ENCODE results near the gene PPFIBP1.

The PPFIBP1 gene

DNA sequence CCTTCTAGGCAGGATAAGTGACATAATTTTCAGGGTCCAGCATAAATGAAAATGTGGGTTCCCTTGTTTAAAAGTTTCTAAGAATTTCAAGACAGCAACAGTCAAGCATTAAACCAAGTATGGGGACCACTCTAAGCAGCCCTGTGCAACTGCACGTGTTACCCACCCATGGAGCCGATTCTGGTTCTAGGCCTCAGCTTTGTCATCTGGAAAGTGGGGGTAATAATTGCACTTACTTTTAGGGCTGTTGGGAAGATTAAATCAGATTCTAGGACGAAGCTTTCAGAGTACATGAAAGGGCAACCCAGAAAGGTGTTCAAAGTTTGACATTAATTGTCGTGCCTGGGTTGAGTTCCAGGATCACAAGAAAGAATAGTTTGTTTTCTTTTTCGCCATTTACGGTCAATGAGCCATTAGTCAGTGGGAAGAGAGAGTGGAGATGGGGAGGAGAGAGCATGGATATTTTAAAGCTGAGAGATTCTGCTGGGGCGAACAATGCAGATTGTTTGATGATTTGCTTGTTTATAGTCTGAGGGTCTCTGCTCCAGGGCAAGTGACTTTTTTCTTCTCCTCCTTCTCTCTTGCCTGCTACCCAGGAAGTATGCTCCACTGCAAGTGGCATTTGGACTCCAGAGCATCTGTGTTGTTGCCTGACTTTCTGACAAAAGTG, 10.7 kb upstream of the PPFIBP1 start:
- no peak for DNase-seq

DNA sequence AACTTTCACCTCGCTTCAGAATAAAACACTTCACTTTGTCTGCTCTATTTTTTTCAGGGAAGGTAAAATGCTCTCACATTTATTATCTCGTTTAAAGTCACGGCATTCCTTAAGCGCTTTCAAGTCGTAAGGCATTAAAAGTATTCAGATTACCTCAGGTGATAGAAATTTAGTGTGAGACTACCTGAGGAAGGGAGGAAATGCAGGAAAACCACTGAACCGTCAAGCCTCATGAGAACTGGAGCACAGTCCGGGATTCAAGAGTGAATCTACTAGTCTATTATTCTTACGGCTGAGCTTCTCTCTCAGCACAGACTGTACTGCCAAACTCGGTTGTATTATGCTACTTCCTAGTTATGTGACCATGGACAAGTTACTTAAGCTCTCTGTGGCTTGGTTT, 8.3 kb upstream of the PPFIBP1 start:
- no peak for DNase-seq

DNA sequence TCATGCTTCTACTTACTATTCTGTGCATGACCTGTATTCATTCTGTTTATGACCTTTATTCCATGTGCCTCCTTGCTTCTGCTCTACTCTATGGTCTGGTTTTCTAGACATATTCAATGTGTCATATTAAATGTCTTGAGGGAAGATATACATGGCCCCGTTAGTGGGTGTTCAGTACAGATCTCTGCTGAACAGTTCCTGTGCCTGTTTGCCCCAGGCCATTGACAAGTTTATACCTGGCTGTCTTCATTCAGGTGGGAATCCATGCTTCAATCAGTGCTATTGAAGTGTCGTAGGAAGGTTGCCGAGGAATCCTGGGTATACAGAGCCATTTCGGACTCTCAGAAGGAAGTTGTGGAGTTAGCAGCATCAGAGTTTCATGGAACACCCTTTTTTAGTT, 7.4 kb upstream of the PPFIBP1 start:
- no peak for DNase-seq

DNA sequence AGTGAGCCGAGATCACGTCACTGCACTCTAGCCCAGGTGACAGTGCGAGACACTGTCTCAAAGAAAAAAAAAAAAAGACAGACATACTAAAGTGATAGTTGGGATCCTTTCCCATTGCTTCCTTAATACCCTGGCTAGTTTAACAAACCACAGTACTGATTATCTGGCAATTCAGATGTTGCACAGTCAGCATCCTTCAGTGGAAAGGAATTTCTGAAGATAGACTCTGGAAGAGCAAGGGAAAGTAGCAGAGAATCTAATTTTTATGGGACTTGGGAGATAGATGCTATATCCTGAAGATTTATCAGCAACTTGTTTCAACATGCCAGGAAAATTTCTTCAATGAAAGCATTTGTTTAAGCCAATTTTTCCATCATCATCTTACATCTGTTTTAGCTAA, 6.5 kb upstream of the PPFIBP1 start:
- no peak for DNase-seq

DNA sequence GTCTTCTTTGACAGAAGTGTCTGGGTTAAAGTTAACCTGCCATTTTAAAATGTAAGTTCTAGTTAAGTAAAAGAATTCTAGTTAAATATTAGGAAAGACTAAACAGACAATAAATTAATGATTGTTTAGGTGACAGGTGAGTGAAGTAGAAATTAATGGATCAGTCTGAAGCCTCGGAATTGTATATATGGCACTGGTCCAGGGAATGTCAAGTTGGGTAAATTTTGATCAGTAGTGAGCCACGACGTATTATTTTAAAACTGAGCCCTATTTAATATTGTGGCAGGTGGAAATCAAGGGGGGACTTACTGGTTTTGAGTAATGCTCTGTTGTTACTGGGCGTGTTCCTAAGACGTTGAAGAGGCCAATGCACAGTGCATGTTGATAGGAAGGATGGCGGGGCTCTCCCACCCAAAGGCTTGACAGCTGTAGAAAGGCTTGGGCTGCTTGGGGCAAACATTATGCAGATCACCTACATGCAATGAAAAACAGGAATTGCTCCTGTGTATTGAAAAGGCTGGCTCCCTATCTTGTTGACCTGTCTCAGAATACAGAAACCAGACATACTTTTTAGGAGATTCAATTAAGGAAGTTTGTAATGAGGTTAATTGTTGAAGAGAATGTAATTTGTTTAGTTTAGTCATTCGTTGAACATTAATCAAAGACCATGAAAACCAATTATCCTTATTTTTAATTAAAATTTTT, 5.9 kb upstream of the PPFIBP1 start:
- DNase-seq, result no peak

DNA sequence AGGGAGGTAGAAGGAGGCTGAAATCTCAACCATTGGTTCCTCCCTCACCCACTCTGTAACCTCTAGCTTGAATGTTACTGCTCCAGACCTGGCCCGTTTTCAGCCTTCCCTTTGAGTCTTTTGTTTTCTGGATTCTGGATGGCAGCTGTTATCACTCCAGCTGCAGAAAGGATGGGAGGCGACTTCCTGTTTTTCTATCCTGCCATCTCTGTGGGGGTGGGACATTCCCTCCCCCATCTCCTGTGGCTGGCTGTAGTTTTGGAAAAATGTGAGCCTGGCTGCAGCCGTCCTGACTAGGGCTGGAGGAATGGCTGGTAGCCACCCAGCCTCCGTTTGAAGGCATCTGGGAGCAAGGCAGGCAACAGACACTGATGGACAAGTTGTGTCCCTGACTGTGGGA, 2.9 kb upstream of the PPFIBP1 start:
- no peak for DNase-seq

DNA sequence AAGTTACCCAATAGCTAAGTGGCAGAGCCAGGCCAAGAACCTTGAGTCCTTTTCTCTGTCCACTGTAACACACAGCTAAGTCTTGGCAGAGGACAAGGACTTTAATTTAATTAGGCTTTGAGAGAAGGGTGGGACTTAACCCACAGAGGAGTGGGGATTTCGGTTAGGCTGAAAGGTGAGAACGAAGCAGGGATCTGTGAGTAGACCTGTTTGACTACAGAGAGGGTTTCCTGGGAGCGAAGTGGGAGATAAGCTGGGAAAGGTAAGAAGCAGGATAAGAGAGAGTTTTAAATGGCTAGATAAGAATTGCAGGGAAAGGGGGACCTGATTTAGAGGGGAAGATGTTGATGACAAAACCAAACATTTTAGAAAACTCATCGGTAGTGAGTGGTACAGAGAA, 2.0 kb upstream of the PPFIBP1 start:
- no peak for DNase-seq

DNA sequence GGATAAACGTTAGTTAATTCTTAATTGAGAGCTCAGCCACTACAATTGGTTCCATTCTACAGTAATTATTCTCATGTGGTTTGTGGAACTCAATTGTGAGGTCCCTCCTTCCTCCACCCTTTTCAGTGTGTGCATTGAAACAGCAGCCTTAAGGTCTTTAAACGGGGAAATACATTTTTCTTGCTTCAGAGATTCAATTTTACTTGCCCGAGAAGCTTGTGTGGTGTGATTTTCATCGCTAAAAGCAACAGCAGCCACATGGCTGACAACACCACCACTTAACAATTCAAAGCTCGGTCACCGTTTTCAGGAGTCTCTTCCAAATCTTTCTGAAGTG, 733 bp upstream of the PPFIBP1 start:
- no peak for DNase-seq

DNA sequence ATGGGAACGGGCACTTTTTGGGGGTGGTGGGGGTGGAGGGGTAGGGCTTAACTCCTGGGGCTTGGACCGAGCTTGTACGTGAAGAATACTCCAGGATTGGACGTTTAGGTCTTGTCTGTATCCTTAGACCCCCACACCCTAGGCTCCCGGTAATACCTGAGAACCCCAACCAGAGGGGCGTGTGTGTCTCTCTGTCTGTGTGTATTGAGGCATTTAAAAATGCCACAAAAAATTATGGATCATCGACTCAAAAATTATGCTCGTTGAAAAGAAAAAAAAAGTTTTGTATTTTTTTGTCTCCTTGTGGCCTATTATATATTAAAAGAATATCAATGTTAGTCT, 459 bp downstream of the PPFIBP1 start:
- DNase-seq, result no peak

DNA sequence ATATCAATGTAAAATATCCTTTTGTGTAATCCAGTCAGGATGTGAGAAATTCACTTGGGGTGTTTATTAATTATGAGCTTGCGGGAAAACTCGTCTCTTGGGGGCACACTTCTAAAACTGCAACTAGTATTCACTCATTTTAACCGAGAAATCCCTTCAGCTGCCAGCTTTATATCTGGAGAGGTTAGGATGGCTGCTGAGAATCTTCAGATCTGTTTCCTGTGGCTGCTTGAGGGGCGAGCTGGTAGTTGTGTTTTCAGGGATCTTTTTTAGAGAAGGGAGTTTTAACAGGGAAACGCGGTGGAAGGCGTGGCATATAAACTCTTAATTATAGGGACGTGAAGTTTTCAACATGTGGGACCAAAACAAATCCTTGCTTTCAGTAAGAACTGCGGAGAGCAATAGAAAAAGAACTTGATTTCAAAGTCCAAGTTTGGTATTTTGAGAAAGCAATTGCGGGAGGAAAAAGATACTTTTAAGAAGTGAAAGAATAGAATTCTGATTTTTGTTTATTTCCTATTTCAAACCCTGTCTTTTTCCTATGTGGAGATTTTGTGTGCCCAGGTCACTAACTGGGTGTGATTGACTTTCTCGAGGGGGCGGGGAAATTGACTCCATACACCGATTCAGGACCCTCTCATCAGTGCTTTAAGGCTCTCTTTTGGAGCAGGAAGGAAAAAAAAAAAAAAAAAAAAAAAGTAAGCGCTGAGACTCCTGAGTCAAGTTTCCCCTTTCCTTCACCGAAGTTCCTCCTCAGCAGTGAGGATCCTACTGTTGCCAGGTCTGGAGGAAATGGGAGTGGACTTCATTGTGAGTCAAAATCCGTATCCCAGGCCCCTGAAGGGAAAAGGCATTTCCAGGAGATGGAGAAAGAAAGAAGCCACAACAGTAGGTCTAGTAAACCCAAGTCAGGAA, 1.1 kb downstream of the PPFIBP1 start:
- DNase-seq, result no peak

DNA sequence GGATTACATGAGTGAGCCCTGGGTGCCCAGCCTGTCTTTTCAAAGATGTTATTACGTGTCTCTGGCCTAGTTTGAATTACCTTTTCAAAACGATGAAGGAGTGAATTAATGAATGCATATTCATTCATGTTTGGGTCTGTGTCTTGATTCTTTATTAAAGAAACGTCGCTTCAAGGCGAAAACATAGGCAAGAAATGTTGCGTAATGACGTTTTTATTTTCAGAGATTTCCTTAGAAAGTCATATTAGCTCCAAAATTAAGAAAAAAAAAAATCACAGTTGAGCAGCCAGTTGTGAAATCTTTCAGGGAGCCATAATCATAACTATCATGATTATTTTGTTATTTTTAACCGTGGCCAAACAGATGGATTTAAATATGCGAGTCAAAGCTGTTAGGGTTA, 3.5 kb downstream of the PPFIBP1 start:
- DNase-seq, result no peak

DNA sequence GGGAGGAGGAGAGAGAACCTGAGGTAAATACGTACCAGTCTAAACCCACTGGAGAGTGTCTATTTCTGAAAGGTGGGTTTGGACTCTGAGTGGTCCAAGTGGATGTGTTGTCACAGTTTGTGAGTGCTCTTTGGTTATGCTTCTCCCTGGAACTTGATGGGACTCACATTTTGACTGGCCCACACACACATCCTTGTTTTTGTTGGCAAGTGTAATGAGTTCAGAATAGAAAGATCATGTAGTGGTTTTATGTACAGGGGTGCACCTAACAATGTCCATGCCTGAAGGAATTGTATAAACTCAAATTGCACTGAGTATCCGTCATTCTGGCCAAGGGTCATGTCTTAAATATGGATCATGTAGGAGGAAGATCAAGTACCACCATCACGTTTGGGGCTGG, 4.8 kb downstream of the PPFIBP1 start:
- DNase-seq, result no peak

DNA sequence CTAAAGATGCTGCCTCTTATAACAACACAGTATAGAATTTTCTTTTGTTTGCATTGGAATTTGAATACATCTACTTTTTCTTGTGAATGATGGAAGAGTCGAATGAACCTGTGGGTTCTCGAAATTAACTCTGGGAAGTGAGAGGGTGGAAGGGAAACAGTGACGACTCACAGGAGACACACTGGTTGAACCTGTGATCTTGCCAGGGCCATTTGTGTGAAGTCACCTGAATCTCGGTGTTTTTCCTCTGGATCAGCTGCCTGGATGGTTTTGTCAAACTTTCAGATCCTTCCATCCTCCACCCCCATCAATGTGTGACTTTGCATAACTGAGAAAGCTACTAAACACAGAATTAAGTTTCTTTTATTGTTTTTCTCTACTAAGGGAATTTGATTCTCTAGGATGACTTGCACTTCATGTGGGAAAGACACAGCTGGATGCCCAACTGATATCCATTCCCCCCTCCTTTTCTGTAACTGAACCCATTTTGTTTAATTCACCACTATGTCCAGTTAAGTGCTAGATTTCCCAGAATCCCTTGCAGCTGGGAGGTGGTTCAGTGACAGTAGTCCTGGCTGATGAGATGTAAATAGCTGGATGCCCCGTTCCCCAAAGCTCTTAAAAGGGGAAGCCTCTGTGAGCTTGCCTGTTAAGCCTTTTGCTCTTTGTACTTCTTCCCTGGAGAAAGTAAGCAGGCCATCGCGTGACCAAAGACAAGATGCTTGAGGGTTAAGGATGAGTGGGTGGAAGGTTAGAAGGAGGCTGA, 6.3 kb downstream of the PPFIBP1 start:
- DNase-seq, result no peak

DNA sequence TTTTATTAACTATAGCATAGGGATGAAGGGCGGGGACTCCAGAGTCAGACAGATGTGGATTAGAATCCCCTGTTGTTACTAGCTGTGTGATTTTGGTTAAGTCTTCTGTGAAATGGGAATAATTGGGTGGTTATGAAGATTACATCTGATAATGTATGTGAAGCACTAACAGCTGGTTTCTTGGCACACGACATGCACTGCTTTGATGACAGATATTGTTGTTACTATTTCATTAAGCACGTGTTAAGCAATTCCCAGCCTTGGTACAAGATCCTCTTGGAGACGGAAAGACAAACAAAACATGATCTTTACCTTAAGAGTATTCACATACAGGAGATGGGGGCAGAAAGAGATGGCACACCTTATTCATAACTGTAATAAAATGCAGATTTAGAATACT, 7.9 kb downstream of the PPFIBP1 start:
- no peak for DNase-seq

DNA sequence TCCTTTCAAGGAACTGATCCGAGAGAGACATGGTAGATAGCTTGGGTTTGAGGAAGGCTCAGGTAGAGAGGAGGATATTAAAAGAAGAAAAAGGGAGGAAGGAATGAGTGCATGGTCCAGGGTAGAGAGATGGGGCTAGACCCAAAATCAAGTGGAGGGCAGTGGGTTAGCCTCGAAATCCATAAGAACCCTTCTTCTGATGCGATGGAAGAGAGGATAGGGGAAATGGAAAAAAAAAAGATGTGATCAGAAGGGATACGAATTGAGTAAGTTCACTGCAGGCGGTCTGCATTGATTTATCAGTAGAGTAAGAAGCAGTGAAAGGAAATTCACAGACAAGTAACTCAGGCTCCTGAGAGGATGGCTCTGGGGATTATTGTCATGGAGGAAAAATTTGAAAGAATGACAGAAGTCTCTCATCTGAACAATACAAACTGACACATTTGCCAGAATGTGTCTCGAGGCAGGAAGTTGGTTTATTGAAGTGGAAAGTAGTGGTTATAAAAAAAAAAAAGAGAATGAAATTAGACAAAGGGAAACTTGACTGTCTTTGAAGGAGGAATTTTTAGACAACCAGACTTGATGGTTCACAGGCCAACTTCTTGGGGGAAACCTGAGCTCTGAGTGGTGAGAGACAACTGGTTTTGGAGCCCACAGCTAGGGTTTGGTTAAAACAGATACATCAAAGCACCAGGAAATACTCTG, 10.2 kb downstream of the PPFIBP1 start:
- DNase-seq, result no peak

DNA sequence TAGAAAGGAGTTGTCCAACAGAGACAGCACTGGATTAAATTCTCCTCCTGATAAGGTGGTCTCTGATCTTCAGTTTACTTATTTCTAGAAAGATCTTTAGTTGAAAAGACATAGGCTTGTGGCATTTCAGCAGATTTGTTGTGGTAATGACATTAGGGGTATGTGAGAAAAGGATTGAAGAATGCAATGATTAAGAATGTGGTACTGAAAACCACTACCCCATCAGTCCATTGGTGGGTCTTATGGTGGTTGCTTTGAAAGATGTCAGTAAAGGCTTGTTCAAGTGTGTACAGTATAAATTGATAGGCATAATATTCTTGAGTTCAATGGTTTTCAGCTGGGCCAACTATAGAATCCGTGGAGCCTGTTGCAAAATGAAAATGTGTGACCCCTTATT, 10.8 kb downstream of the PPFIBP1 start:
- no peak for DNase-seq

DNA sequence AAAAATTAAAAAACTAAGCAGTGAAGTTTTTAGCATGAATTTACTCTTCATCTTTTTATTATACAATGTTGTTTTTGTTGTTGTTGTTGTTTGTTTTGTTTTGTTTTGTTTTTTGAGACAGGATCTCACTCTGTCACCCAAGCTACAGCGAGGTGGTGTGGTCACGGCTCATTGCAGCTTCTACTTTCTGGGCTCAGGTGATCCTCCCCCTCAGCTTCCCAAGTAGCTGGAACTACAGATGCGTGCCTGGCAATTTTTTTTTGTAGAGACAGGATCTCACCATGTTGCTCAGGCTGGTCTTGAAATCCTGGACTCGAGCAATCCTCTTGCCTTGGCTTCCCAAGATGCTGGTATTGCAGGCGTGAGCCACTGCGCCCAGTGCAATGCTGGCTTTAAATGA, 11.3 kb downstream of the PPFIBP1 start:
- no peak for DNase-seq

DNA sequence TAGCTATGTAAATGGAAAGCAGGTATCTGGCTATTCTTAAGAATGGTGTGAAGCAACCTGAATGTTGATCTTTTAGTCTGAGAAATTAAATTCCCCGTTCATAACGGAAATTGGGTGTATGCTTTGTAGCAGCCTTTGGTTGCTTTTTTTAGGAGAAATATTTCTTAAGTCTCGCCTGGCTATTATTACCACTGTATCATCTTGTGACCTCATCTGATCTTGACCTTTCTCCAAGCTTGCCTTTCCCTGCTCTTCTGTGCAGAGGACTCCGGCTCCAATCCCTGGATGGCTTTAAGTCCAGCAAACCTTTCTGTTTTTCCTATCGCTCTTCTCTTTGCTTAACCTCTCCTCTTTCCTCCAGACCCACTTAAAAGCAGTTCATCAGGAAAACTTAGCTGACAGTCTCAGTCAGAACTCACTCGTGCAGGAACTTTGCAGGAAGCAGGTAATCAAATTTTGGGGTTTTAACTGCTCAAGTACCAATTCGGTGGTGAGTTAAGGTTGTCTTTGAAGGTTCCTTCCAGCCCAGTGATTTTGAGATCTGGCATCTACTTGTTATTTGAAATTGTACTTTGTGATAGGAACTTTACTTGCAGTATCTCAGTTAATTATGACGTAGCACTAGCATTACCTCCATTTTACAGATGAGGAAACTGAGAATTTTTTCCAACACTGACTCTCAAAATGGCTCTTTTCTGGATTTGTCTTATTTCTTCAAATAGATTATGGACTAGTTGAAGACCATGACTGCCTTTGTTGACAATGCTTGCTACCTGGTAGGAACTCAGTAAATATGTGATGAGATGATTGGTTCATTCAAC, 14.1 kb downstream of the PPFIBP1 start:
- no peak for DNase-seq

DNA sequence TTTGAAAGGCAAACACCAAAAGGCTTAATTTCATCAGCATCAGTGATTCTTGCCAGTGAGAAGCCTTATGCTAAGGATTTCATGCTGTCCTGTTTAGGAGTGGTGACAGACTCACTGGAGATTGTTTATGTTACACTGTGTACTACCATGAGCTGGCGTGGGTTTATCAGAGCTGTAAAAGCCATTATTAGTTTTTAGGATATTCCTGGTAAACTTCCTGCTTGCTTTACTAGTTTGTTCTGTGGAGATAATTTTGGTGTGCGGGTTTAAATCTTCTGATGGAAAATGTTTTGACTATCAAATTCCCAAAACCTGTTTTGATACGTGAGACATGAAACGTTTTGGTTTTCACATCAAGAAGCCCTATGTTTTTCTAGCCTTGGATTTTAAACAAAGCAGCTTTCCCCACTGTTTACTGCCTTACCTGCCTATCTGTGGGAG, 15.2 kb downstream of the PPFIBP1 start:
- no peak for DNase-seq

DNA sequence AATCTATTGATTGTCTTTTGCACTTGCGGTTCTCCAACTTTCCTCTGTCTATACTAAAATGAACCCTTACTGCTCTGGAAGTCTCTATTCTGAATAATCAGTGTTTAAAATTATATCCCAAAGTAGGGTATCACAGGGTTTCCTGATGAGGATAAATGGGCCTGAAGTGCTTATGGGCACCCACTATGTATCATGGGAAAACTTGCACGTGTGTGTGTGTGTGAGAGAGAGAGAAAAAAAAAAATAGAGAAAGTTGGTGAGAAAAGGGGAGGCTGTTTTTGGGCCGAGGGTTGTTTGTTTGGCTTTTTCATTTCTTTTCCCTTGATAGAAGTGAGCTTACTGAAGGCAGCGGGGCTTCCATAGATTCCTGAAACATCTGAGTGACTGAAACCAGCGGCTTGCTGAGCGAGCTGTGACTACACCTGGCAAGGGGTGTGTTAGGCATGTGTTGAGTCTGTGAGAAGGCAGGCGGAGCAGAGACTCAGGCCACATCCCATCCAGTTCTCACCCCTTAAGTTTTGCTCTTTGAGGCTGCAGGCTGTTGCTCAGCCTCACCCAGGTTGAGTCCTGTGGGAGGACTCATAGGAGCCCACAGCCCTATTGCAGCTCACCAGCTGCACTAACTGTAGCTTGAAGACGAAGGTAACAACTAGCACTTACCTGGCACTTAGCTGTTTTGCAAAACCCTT, 17.2 kb downstream of the PPFIBP1 start:
- DNase-seq, result no peak

DNA sequence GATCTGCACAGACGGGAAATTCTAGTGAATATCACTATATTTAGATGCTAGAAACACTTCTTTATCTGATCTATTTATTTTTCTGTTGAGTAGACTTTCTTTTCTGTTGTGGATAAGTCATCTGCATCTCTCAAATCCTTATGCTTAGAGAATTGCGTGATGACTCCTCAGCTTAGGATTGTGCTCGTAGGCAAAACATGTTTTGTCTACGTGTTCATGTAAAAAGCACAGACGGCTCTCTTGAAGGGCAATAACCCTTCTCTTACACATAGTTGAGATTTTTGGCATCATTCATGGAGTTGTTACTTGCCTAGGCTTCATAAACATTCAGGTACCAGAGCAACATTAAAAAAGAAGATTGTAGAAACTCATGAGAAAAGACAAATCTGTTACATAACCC, 18.6 kb downstream of the PPFIBP1 start:
- no peak for DNase-seq
